ENCODE results near the gene NUMA1.

GRCh38 chr11:71999362-71999761 is 81.0 kb downstream of the NUMA1 start:
- TF ChIP-seq MTA3 (CRISPR knock-in tag; IDR thresholded peaks at IDR 0.05) (no peak), CREB1 (IDR thresholded peaks at IDR 0.05) (no peak), CREB1 (CRISPR knock-in tag; IDR thresholded peaks at IDR 0.05) (no peak), MAF1 (CRISPR knock-in tag; IDR thresholded peaks at IDR 0.05; ENCODE audit: borderline replicate concordance) (no peak), KLF6 (CRISPR knock-in tag; IDR thresholded peaks at IDR 0.05) (no peak), ZNF264 (CRISPR knock-in tag; IDR thresholded peaks at IDR 0.05) (no peak), ZXDC (CRISPR knock-in tag; IDR thresholded peaks at IDR 0.05) (no peak), FOXM1 (CRISPR knock-in tag; IDR thresholded peaks at IDR 0.05) (no peak), HDAC2 (CRISPR knock-in tag; IDR thresholded peaks at IDR 0.05) (no peak), TBL1XR1 (IDR thresholded peaks at IDR 0.05; ENCODE audit: borderline replicate concordance, low read length, partially characterized antibody) (no peak), ZKSCAN8 (CRISPR knock-in tag; IDR thresholded peaks at IDR 0.05; ENCODE audit: borderline replicate concordance) (no peak), POLR2A (IDR thresholded peaks at IDR 0.05; ENCODE audit: insufficient read depth in 1 of 2, low read depth in 2 of 2, low read length in 2 of 2) (no peak)
- TF ChIP-seq, protein P1, sequence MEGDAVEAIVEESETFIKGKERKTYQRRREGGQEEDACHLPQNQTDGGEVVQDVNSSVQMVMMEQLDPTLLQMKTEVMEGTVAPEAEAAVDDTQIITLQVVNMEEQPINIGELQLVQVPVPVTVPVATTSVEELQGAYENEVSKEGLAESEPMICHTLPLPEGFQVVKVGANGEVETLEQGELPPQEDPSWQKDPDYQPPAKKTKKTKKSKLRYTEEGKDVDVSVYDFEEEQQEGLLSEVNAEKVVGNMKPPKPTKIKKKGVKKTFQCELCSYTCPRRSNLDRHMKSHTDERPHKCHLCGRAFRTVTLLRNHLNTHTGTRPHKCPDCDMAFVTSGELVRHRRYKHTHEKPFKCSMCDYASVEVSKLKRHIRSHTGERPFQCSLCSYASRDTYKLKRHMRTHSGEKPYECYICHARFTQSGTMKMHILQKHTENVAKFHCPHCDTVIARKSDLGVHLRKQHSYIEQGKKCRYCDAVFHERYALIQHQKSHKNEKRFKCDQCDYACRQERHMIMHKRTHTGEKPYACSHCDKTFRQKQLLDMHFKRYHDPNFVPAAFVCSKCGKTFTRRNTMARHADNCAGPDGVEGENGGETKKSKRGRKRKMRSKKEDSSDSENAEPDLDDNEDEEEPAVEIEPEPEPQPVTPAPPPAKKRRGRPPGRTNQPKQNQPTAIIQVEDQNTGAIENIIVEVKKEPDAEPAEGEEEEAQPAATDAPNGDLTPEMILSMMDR (CRISPR knock-in tag; IDR thresholded peaks at IDR 0.05): no peak
- TF ChIP-seq, protein P2, sequence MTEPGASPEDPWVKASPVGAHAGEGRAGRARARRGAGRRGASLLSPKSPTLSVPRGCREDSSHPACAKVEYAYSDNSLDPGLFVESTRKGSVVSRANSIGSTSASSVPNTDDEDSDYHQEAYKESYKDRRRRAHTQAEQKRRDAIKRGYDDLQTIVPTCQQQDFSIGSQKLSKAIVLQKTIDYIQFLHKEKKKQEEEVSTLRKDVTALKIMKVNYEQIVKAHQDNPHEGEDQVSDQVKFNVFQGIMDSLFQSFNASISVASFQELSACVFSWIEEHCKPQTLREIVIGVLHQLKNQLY (CRISPR knock-in tag; IDR thresholded peaks at IDR 0.05): no peak
- TF ChIP-seq, protein P3, sequence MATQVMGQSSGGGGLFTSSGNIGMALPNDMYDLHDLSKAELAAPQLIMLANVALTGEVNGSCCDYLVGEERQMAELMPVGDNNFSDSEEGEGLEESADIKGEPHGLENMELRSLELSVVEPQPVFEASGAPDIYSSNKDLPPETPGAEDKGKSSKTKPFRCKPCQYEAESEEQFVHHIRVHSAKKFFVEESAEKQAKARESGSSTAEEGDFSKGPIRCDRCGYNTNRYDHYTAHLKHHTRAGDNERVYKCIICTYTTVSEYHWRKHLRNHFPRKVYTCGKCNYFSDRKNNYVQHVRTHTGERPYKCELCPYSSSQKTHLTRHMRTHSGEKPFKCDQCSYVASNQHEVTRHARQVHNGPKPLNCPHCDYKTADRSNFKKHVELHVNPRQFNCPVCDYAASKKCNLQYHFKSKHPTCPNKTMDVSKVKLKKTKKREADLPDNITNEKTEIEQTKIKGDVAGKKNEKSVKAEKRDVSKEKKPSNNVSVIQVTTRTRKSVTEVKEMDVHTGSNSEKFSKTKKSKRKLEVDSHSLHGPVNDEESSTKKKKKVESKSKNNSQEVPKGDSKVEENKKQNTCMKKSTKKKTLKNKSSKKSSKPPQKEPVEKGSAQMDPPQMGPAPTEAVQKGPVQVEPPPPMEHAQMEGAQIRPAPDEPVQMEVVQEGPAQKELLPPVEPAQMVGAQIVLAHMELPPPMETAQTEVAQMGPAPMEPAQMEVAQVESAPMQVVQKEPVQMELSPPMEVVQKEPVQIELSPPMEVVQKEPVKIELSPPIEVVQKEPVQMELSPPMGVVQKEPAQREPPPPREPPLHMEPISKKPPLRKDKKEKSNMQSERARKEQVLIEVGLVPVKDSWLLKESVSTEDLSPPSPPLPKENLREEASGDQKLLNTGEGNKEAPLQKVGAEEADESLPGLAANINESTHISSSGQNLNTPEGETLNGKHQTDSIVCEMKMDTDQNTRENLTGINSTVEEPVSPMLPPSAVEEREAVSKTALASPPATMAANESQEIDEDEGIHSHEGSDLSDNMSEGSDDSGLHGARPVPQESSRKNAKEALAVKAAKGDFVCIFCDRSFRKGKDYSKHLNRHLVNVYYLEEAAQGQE (IDR thresholded peaks at IDR 0.05; ENCODE audit: borderline replicate concordance in 1 of 2, low read depth in 1 of 2, low read length in 2 of 2): no peak
